HCT116 (cell line): ENCODE data around the gene CCDC57.

Source experiments
- CBX3 ChIP-seq: IDR thresholded peaks from 2 replicates; pipeline ENCODE4 v1.6.1; 2012; ENCODE audit warnings: low read depth
- CTCF ChIP-seq, 3 experiments: fragments of 200-600 bp in 1 of 3; sonication (generic) in 1 of 3; IDR thresholded peaks in 2 of 3; conservative IDR thresholded peaks in 1 of 3; 2 replicates each; pipeline ENCODE4 v1.5.1; 2012 to 2017; ENCODE audit warnings: low read depth in 2 of 3, low read length in 2 of 3, antibody characterized with exemption in 1 of 3, borderline replicate concordance in 1 of 3, control low read depth in 1 of 3, mild to moderate bottlenecking in 1 of 3, mixed read lengths in 1 of 3, mixed run types in 1 of 3, moderate library complexity in 1 of 3; ENCODE audit not compliant: insufficient read depth in 1 of 3
- ELF1 ChIP-seq: IDR thresholded peaks from 2 replicates; pipeline ENCODE4 v1.6.1; 2012; ENCODE audit warnings: low read depth, borderline replicate concordance
- EZH2 ChIP-seq: fragments of 200-600 bp; sonication (generic); IDR thresholded peaks from 2 replicates; pipeline ENCODE4 v1.6.1; 2017; ENCODE audit warnings: antibody characterized with exemption, mixed run types
- POLR2A ChIP-seq: IDR thresholded peaks from 2 replicates; pipeline ENCODE4 v1.7.0; 2011; ENCODE audit warnings: borderline replicate concordance; ENCODE audit not compliant: insufficient read depth, insufficient read length; ENCODE audit errors: extremely low read depth
- POLR2AphosphoS5 ChIP-seq: IDR thresholded peaks from 2 replicates; pipeline ENCODE4 v1.6.1; 2011; ENCODE audit warnings: mild to moderate bottlenecking, low read depth, low read length, moderate library complexity
- REST ChIP-seq: IDR thresholded peaks from 2 replicates; pipeline ENCODE4 v1.6.1; 2012; ENCODE audit warnings: low read depth
- SIN3A ChIP-seq: IDR thresholded peaks from 2 replicates; pipeline ENCODE4 v1.6.1; 2012; ENCODE audit warnings: low read depth
- TCF7L2 ChIP-seq: IDR thresholded peaks from 2 replicates; pipeline ENCODE4 v1.7.0; 2011; ENCODE audit warnings: borderline replicate concordance, inconsistent platforms; ENCODE audit not compliant: insufficient read depth, insufficient read length; ENCODE audit errors: extremely low read depth
- YY1 ChIP-seq: IDR thresholded peaks from 2 replicates; pipeline ENCODE4 v1.6.1; 2011; ENCODE audit warnings: low read length, low read depth, moderate library complexity, mild to moderate bottlenecking; ENCODE audit not compliant: insufficient replicate concordance; ENCODE audit errors: extremely low read depth
- ZFX ChIP-seq: fragments of 450-650 bp; IDR thresholded peaks from 2 replicates; pipeline ENCODE4 v1.6.1; 2017

- TF ChIP-seq POLR2A (no peak), CTCF (IDR thresholded peaks at IDR 0.05 in 2 of 3, conservative IDR thresholded peaks at IDR 0.05 in 1 of 3; ENCODE audit: borderline replicate concordance in 1 of 3, insufficient read depth in 1 of 3, low read depth in 2 of 3, low read length in 2 of 3) (no peak), ELF1 (no peak), SIN3A (no peak), TCF7L2 (no peak), POLR2AphosphoS5 (no peak), YY1 (no peak), CBX3 (no peak), EZH2 (no peak), ZFX (no peak), REST (no peak)
Observed at GRCh38 chr17:82080048-82080788, 132.4 kb downstream of the CCDC57 start.
